ENCODE data around the gene CTNNA3.

The CTNNA3 gene

GRCh38 chr10:66513504-66513903 is 1182.5 kb downstream of the CTNNA3 start:
- TF ChIP-seq CTCF (IDR thresholded peaks at IDR 0.05), result no peak

- TF ChIP-seq CTCF (IDR thresholded peaks at IDR 0.05), result no peak
These were observed 1190.9 kb downstream of the CTNNA3 start for GRCh38 chr10:66505003-66505657.

DNA sequence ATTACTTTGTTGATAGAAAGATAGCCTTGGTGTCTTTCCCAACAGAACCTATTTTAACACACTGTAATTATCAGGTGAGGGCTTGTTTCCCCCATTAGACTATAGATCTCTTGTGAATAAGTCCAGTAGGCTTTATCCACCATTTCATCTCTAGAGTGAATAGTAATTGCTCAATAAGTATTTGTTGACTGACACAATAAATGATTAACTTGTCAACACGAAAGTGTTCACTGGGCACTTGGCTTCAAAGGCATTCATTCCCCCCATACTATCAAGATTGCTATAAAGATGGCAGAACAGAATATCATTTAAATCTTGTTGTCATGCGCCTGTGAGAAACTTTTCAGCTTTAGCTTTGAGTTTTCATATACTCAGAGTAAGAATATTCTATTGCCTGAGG is 1194.6 kb downstream of the CTNNA3 start:
- no peak for TF ChIP-seq CTCF (IDR thresholded peaks at IDR 0.05)

DNA sequence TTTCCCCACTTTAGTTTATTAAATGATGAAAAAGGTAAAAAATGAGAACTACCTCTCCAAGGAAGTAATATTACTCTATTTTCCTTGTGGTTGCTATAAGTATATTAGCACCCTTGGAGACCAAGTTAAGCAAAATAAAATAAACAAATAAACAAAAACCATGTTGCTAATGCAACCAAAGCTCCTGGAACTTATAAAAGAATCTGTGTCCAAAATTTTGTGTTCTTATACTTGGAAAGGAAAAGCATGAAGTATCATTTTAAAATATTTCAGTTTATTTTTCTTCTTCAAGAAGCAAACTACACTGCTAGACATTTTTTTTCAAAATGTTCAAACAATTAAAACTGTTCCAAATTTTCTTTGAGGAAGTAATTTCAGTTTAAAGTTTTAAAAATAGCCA is 1212.0 kb downstream of the CTNNA3 start:
- TF ChIP-seq CTCF (IDR thresholded peaks at IDR 0.05), result no peak

DNA sequence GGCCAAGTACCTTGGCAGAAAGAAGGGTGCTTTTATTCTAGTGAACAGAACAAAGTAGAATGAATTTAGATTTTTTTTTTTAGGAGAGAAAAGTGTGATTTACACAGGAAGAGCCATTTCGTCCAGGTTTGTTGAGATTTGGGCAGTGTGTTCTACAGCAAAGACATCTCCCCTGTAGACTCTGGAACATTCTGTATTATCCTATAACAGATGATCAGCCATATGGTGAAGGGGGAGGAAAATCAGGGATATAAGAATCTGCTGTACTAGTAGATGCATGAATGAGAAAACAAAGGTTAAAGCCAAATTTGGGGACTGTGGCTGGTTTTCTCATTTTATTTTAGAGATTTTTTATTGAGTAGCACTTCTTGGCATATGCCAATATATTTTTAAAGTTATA is 1223.8 kb downstream of the CTNNA3 start:
- TF ChIP-seq CTCF (IDR thresholded peaks at IDR 0.05), result no peak

DNA sequence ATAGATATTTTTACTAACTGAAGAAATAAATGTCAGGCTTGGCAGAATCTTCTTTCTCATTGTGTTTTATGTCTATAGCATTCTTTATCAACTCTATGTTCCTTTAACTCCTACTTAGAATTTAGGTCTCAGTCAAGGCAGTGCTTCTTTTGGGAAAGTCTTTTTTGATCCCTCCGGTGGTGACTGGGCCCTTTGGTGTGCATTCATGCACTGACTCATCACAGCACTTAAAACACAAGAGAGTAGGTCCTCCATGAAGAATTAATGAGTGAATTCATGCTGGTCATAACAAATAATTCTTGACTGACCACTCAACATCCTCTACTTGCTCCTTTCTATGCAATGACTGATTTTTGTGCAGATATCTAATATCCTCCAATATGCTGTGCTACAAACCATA is 1229.0 kb downstream of the CTNNA3 start:
- no peak for TF ChIP-seq CTCF (IDR thresholded peaks at IDR 0.05)

GRCh38 chr10:66466622-66467021 is 1229.4 kb downstream of the CTNNA3 start:
- no peak for TF ChIP-seq CTCF (IDR thresholded peaks at IDR 0.05)

- no peak for TF ChIP-seq CTCF (IDR thresholded peaks at IDR 0.05)
These were observed 1232.4 kb downstream of the CTNNA3 start for GRCh38 chr10:66463611-66464010.

Data from LNCAP (cell line).